ENCODE measurements around the gene MAP3K14.

DNA sequence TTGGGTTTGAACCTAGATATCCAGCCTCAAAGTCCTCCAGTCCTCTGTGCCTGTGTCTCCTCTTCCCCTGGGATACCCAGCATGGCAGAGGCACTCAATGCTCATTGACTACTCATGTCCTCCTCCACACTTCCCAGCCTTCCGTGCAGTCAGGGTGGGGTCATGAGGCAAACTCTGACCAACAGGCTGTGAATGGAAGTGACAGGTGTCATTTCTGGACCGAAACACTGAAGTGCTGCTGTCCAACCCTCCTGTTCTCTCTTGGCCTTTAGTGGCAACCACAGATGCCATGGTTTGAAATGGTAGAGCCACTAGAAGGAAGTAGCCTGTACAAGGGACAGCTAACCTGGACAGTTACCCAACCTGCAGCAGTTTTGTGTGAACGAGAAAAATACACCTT is 46.7 kb upstream of the MAP3K14 start:
- TF ChIP-seq, protein P1, sequence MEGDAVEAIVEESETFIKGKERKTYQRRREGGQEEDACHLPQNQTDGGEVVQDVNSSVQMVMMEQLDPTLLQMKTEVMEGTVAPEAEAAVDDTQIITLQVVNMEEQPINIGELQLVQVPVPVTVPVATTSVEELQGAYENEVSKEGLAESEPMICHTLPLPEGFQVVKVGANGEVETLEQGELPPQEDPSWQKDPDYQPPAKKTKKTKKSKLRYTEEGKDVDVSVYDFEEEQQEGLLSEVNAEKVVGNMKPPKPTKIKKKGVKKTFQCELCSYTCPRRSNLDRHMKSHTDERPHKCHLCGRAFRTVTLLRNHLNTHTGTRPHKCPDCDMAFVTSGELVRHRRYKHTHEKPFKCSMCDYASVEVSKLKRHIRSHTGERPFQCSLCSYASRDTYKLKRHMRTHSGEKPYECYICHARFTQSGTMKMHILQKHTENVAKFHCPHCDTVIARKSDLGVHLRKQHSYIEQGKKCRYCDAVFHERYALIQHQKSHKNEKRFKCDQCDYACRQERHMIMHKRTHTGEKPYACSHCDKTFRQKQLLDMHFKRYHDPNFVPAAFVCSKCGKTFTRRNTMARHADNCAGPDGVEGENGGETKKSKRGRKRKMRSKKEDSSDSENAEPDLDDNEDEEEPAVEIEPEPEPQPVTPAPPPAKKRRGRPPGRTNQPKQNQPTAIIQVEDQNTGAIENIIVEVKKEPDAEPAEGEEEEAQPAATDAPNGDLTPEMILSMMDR (IDR thresholded peaks at IDR 0.05): no peak
- no peak for TF ChIP-seq POLR2A (IDR thresholded peaks at IDR 0.05)

Measured in ovary (tissue), 3 donors.